Osteocyte (in vitro differentiated cells): ENCODE measurements around the gene FCRL6. TPM values are rescaled to one million over a fixed set of nuclear protein-coding genes. Genes with fewer than 3 reads are reported as not detected.

Experiments used
- DNase-seq: peaks from one replicate; pipeline ENCODE4 v3.0.0; 2021; ENCODE audit warnings: mixed read lengths; ENCODE audit not compliant: unreplicated experiment; ENCODE audit errors: extremely low spot score
- H3K27ac Mint-ChIP-seq: one replicate; pipeline ENCODE4 v1.8.0; 2021; ENCODE audit warnings: mild to moderate bottlenecking, mixed read lengths; ENCODE audit not compliant: unreplicated experiment
- H3K27me3 Mint-ChIP-seq: one replicate; pipeline ENCODE4 v1.8.0; 2021; ENCODE audit warnings: mixed read lengths; ENCODE audit not compliant: unreplicated experiment
- H3K36me3 Mint-ChIP-seq: one replicate; pipeline ENCODE4 v1.8.0; 2021; ENCODE audit warnings: mixed read lengths; ENCODE audit not compliant: unreplicated experiment
- H3K4me1 Mint-ChIP-seq: one replicate; pipeline ENCODE4 v1.8.0; 2021; ENCODE audit warnings: mixed read lengths; ENCODE audit not compliant: unreplicated experiment
- H3K4me3 Mint-ChIP-seq: one replicate; pipeline ENCODE4 v1.8.0; 2021; ENCODE audit warnings: mild to moderate bottlenecking, moderate library complexity, mixed read lengths; ENCODE audit not compliant: unreplicated experiment
- H3K9me3 Mint-ChIP-seq: one replicate; pipeline ENCODE4 v1.8.0; 2021; ENCODE audit warnings: mixed read lengths; ENCODE audit not compliant: unreplicated experiment
- CTCF ChIP-seq: fragments of 200-600 bp; sonication (generic); IDR thresholded peaks from 2 replicates; pipeline ENCODE4 v1.5.0; 2021; ENCODE audit warnings: antibody characterized with exemption, mild to moderate bottlenecking, moderate library complexity
- total RNA-seq: library from RNA; stranded (reverse); gene quantifications from 2 replicates; pipeline ENCODE4 v1.2.1, GENCODE V29; 2021

Gene FCRL6
- total RNA-seq, 1 donor from 2014 or later, result not detected

GRCh38 chr1:159815926-159816325 lies 13.8 kb downstream of the FCRL6 start:
- Mint-ChIP-seq H3K27me3 (peaks cover 38% of the 10 kb centered on the region), H3K27ac (no peak overlapping the region), H3K9me3 (no peaks in the 10 kb centered on the region), H3K36me3 (no peaks in the 10 kb centered on the region), H3K4me3 (no peak overlapping the region), H3K4me1 (no peaks in the 10 kb centered on the region)
- DNase-seq, result no peak
- TF ChIP-seq CTCF, result no peak

GRCh38 chr1:159817276-159818041 lies 15.3 kb downstream of the FCRL6 start:
- TF ChIP-seq CTCF, result no peak
- no peak overlapping the region for H3K4me3 Mint-ChIP-seq
- H3K9me3 Mint-ChIP-seq, result no peaks in the 10 kb centered on the region
- H3K36me3 Mint-ChIP-seq, result no peaks in the 10 kb centered on the region
- no peaks in the 10 kb centered on the region for H3K4me1 Mint-ChIP-seq
- DNase-seq, result no peak
- H3K27ac Mint-ChIP-seq, result no peak overlapping the region
- peaks cover 32% of the 10 kb centered on the region for H3K27me3 Mint-ChIP-seq

- Mint-ChIP-seq H3K27me3 (peaks cover 35% of the 10 kb centered on the region), H3K27ac (no peak overlapping the region), H3K4me1 (peaks cover 13% of the 10 kb centered on the region), H3K9me3 (no peaks in the 10 kb centered on the region), H3K4me3 (no peak overlapping the region), H3K36me3 (no peaks in the 10 kb centered on the region)
- TF ChIP-seq CTCF, result no peak
- no peak for DNase-seq
Observed at GRCh38 chr1:159821171-159821867, 19.2 kb downstream of the FCRL6 start.

- DNase-seq, result no peak
- Mint-ChIP-seq H3K27me3 (peaks cover 35% of the 10 kb centered on the region), H3K27ac (no peak overlapping the region), H3K4me3 (no peak overlapping the region), H3K4me1 (peaks cover 13% of the 10 kb centered on the region), H3K9me3 (no peaks in the 10 kb centered on the region), H3K36me3 (no peaks in the 10 kb centered on the region)
- TF ChIP-seq CTCF, result no peak
Observed at GRCh38 chr1:159823406-159823805, 21.2 kb downstream of the FCRL6 start.

- no peaks in the 10 kb centered on the region for H3K9me3 Mint-ChIP-seq
- H3K36me3 Mint-ChIP-seq, result no peaks in the 10 kb centered on the region
Observed at GRCh38 chr1:159825564-159825963, 23.4 kb downstream of the FCRL6 start.

More at GRCh38 chr1:159825564-159825963, 23.4 kb downstream of the FCRL6 start:
- no peak for TF ChIP-seq CTCF
- no peak overlapping the region for H3K27ac Mint-ChIP-seq
- H3K4me3 Mint-ChIP-seq, result no peak overlapping the region
- H3K4me1 Mint-ChIP-seq, result peaks cover 13% of the 10 kb centered on the region
- peaks cover 24% of the 10 kb centered on the region for H3K27me3 Mint-ChIP-seq
- no peak for DNase-seq
